Panc1 (cell line): Measurements from ENCODE around the gene RPL26. TPM values are rescaled to one million over a fixed set of nuclear protein-coding genes. Genes with fewer than 3 reads are reported as not detected.
"Not testable (repeated sequence)": the region's sequence is repeated elsewhere in the genome, so short reads cannot be mapped to it uniquely, and the experiment has no call there.

Experiments used
- ATAC-seq: fragments of 200-7000 bp; cut with Tn5 transposase; 2 replicates; pipeline ENCODE4 v1.9.1; 2020; ENCODE audit warnings: mild to moderate bottlenecking, moderate library complexity
- BruUV-seq: library from RNA; stranded (reverse); fragments of 400-500 nt; replicated peaks from 2 replicates; lab custom pipeline; 2021; lab: Mats Ljungman, UMichigan
- CTCF ChIA-PET: fragments of 300-600 bp; sonication (Branson Sonifier 250); formaldehyde crosslinking; loops from one replicate; lab custom pipeline; 2022; ENCODE audit warnings: antibody characterized with exemption; lab: Charles Lee
- POLR2A ChIA-PET: fragments of 300-600 bp; sonication (Branson Sonifier 250); formaldehyde crosslinking; loops from one replicate; lab custom pipeline; 2022; ENCODE audit warnings: antibody characterized with exemption; lab: Charles Lee
- DNase-seq: peaks from one replicate; pipeline ENCODE4 v3.0.0-alpha.2; 2010; ENCODE audit warnings: low read depth, low spot score
- H3K27ac ChIP-seq: 2 replicates; pipeline ENCODE4 v1.5.1; 2011; ENCODE audit warnings: mild to moderate bottlenecking, low read length, inconsistent platforms
- H3K27me3 ChIP-seq: fragments of 200-500 bp; sonication (Bioruptor generic); 2 replicates; pipeline ENCODE4 v1.6.0; 2014; ENCODE audit warnings: low read length, inconsistent platforms; ENCODE audit not compliant: control insufficient read depth, insufficient read depth
- H3K36me3 ChIP-seq: fragments of 200-500 bp; sonication (Bioruptor generic); 2 replicates; pipeline ENCODE4 v1.5.1; 2014; ENCODE audit warnings: inconsistent platforms, mild to moderate bottlenecking, low read length, moderate library complexity; ENCODE audit not compliant: control insufficient read depth, insufficient read depth
- H3K4me1 ChIP-seq: 2 replicates; pipeline ENCODE4 v1.5.1; 2011; ENCODE audit warnings: inconsistent platforms, mild to moderate bottlenecking, low read length, moderate library complexity; ENCODE audit not compliant: control insufficient read depth, insufficient read depth
- H3K4me3 ChIP-seq, 2 experiments: 2 replicates each; pipeline ENCODE4 v1.5.1; 2011 to 2012; ENCODE audit warnings: low read depth in 2 of 2, low read length in 2 of 2, mild to moderate bottlenecking in 2 of 2, inconsistent platforms in 1 of 2, moderate library complexity in 1 of 2
- H3K9me3 ChIP-seq: fragments of 200-500 bp; sonication (Bioruptor generic); 2 replicates; pipeline ENCODE4 v1.5.1; 2014; ENCODE audit warnings: low read depth, mild to moderate bottlenecking, inconsistent platforms, low read length, moderate library complexity; ENCODE audit not compliant: control insufficient read depth, insufficient read depth
- POLR2AphosphoS5 ChIP-seq: IDR thresholded peaks from 2 replicates; pipeline ENCODE4 v1.6.1; 2012; ENCODE audit warnings: mild to moderate bottlenecking, low read depth, low read length, moderate library complexity
- SIN3A ChIP-seq: IDR thresholded peaks from 2 replicates; pipeline ENCODE4 v1.6.1; 2012; ENCODE audit warnings: low read depth, mild to moderate bottlenecking, low read length, moderate library complexity, borderline replicate concordance; ENCODE audit not compliant: insufficient read depth
- TCF7L2 ChIP-seq: IDR thresholded peaks from 2 replicates; pipeline ENCODE4 v1.6.1; 2011; ENCODE audit warnings: mild to moderate bottlenecking, low read depth, low read length, inconsistent platforms
- in situ Hi-C: cut with HindIII; loops from 2 replicates; pipeline ENCODE4 v1.10.0; 2016; ENCODE audit warnings: low sequenced_read_pairs, low pct_unique_long_range_greater_than_20kb
- intact Hi-C: fragments of 100-400 bp; cut with micrococcal nuclease; formaldehyde crosslinking; loops from one replicate; pipeline ENCODE4 v1.10.0; 2022; ENCODE audit not compliant: unreplicated experiment
- total RNA-seq: library from RNA; stranded (reverse); gene quantifications from one replicate; pipeline ENCODE4 v1.2.1, GENCODE V29; 2021; ENCODE audit not compliant: unreplicated experiment
- TF ChIP-seq, protein P1 (sequence below), 2 experiments: IDR thresholded peaks; 2 replicates each; pipeline ENCODE4 v1.6.1; 2011 to 2012; ENCODE audit warnings: low read depth in 2 of 2, control low read depth in 1 of 2, low read length in 1 of 2, mild to moderate bottlenecking in 1 of 2, moderate library complexity in 1 of 2; ENCODE audit not compliant: insufficient read depth in 1 of 2
- TF ChIP-seq, protein P2 (sequence below): fragments of 450-650 bp; IDR thresholded peaks from 2 replicates; pipeline ENCODE4 v1.5.1; 2017; ENCODE audit warnings: mild to moderate bottlenecking

Gene RPL26
- total RNA-seq, 1 experiment from 2014 or later, result 865 TPM

DNA sequence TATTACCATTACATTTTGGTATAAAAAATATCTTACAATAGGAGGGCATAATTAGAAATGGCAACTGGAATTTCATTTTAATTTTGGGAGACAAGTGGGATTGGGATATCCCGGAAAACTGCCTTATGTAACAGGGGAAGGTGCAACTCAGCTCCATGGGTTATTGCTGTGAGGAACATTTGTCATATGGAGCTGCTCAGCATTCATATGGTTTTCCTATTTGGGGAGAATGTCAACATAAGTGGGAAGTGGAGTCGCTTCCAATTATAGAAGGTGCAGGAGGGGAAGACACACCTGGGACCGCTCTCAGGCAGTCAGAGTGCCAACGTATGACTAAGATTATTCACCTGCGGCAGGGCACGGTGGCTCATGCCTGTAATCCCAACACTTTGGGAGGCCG is 32.7 kb downstream of the RPL26 start:
- TF ChIP-seq, protein P1, sequence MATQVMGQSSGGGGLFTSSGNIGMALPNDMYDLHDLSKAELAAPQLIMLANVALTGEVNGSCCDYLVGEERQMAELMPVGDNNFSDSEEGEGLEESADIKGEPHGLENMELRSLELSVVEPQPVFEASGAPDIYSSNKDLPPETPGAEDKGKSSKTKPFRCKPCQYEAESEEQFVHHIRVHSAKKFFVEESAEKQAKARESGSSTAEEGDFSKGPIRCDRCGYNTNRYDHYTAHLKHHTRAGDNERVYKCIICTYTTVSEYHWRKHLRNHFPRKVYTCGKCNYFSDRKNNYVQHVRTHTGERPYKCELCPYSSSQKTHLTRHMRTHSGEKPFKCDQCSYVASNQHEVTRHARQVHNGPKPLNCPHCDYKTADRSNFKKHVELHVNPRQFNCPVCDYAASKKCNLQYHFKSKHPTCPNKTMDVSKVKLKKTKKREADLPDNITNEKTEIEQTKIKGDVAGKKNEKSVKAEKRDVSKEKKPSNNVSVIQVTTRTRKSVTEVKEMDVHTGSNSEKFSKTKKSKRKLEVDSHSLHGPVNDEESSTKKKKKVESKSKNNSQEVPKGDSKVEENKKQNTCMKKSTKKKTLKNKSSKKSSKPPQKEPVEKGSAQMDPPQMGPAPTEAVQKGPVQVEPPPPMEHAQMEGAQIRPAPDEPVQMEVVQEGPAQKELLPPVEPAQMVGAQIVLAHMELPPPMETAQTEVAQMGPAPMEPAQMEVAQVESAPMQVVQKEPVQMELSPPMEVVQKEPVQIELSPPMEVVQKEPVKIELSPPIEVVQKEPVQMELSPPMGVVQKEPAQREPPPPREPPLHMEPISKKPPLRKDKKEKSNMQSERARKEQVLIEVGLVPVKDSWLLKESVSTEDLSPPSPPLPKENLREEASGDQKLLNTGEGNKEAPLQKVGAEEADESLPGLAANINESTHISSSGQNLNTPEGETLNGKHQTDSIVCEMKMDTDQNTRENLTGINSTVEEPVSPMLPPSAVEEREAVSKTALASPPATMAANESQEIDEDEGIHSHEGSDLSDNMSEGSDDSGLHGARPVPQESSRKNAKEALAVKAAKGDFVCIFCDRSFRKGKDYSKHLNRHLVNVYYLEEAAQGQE (IDR thresholded peaks at IDR 0.05; ENCODE audit: insufficient read depth in 1 of 2, low read depth in 2 of 2, low read length in 1 of 2), result no peak
- TF ChIP-seq TCF7L2 (no peak), SIN3A (no peak), POLR2AphosphoS5 (no peak)
- TF ChIP-seq, protein P2, sequence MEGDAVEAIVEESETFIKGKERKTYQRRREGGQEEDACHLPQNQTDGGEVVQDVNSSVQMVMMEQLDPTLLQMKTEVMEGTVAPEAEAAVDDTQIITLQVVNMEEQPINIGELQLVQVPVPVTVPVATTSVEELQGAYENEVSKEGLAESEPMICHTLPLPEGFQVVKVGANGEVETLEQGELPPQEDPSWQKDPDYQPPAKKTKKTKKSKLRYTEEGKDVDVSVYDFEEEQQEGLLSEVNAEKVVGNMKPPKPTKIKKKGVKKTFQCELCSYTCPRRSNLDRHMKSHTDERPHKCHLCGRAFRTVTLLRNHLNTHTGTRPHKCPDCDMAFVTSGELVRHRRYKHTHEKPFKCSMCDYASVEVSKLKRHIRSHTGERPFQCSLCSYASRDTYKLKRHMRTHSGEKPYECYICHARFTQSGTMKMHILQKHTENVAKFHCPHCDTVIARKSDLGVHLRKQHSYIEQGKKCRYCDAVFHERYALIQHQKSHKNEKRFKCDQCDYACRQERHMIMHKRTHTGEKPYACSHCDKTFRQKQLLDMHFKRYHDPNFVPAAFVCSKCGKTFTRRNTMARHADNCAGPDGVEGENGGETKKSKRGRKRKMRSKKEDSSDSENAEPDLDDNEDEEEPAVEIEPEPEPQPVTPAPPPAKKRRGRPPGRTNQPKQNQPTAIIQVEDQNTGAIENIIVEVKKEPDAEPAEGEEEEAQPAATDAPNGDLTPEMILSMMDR, result no peak
- no peak overlapping the region for H3K27ac ChIP-seq
- intact Hi-C loops, result no loop called here
- no peak for DNase-seq
- no peaks in the 10 kb centered on the region for H3K36me3 ChIP-seq
- ChIA-PET CTCF (no interaction called here), POLR2A (interaction anchor here (0.6 kb wide), 1 partner anchor 18 kb away, joined by 6 read pairs; no protein-coding TSS in a partner anchor)
- in situ Hi-C loops, result no loop called here
- ATAC-seq, result no peak
- no peaks in the 10 kb centered on the region for H3K4me1 ChIP-seq
- no peak overlapping the region for H3K4me3 ChIP-seq
- no TSS peak for BruUV-seq
- no peaks in the 10 kb centered on the region for H3K27me3 ChIP-seq
- H3K9me3 ChIP-seq, result no peaks in the 10 kb centered on the region

DNA sequence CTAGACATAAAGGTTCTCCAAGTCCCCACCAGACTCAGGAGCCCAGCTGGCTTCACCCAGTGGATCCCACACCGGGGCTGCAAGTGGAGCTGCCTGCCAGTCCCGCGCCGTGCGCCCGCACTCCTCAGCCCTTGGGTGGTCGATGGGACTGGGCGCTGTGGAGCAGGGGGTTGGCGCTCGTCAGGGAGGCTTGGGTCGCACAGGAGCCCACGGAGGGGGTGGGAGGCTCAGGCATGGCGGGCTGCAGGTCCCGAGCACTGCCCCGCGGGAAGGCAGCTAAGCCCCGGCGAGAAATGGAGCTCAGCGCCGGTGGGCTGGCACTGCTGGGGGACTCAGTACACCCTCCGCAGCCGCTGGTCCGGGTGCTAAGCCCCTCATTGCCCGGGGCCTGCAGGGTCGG is 36.0 kb downstream of the RPL26 start:
- CTCF ChIA-PET, BruUV-seq, intact Hi-C loops, H3K9me3 ChIP-seq, H3K4me1 ChIP-seq, H3K27ac ChIP-seq, H3K27me3 ChIP-seq, H3K4me3 ChIP-seq, ATAC-seq, H3K36me3 ChIP-seq, in situ Hi-C loops, DNase-seq: not testable (repeated sequence)
- POLR2A ChIA-PET, result interaction anchor here (0.6 kb wide), 2 partner anchors 11 to 175 kb away, joined by 6 to 8 read pairs; no protein-coding TSS in a partner anchor

DNA sequence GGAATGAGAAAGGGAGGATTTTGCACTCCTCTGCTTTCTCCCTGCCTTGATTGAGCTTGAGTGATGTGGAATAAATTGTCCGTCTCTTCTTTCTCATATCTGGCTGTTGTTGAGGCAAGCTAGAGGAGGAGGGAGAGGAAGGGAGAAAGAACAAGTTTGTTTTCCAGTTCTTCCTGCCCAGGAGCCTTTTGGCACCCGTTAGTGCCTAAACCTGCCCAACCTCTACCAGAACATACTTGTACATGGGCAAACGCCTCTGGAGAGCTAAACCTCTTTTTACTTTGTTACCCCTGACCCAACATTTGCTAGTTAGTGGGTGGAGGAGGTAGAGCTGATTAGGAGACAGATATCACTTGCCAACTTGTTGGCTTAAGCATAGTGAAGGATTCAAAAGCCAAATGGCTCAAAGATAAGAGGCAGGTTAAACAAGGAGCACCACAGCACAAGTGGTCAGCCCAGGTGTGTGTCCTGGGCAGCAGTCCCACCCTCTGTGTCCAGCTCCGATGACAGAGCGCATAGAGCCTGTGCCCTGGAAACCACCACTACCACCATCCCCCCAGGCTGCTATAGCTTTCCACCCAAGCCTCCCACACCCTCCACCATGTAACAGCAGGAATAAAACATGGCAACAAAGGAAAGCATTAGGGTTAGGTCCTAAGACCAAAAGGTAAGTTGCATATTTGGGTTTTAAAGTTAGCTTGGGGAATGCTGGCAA is 36.9 kb downstream of the RPL26 start:
- CTCF ChIA-PET, result no interaction called here
- POLR2A ChIA-PET, result interaction anchor here (0.6 kb wide), 2 partner anchors 12 to 174 kb away, joined by 6 to 8 read pairs; no protein-coding TSS in a partner anchor

More for the DNA sequence above, 36.9 kb downstream of the RPL26 start:
- TF ChIP-seq SIN3A (no peak), POLR2AphosphoS5 (no peak), TCF7L2 (no peak)
- TF ChIP-seq, protein P2, result no peak
- TF ChIP-seq, protein P1 (IDR thresholded peaks at IDR 0.05; ENCODE audit: insufficient read depth in 1 of 2, low read depth in 2 of 2, low read length in 1 of 2), result no peak
- Histone ChIP-seq H3K4me1 (no peaks in the 10 kb centered on the region), H3K4me3 (no peak overlapping the region), H3K9me3 (no peaks in the 10 kb centered on the region), H3K27me3 (no peaks in the 10 kb centered on the region), H3K27ac (no peak overlapping the region), H3K36me3 (no peaks in the 10 kb centered on the region)
- intact Hi-C loops (no loop called here), in situ Hi-C loops (no loop called here)
- DNase-seq (no peak), ATAC-seq (no peak)
- BruUV-seq, result no TSS peak
